ENCODE data around the gene ITGA8. TPM values are rescaled to one million over a fixed set of nuclear protein-coding genes. Genes with fewer than 3 reads are reported as not detected.

Gene ITGA8
- total RNA-seq, 2 experiments from 2014 or later: not detected

DNA sequence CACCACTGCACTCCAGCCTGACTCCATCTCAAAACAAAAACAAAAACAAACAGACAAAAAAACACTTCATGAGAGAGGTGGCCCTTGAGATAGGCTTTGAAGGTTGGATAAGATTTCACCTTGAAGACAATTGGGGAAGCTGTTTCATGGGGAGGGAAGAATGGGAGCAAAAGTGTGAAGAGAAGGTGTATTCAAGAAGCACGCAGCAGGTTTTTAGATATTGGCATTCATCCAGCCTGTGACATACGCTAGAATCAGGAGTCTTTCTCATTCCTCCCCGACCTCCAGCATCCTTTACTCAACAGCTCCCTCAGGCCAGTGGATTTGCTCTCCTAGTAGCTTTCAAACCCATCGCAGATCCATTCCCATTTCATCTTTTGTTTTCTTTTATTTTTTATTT, 232.3 kb downstream of the ITGA8 start:
- Mint-ChIP-seq H3K36me3 (ENCODE audit: low read depth) (no peaks in the 10 kb centered on the region), H3K27me3 (peaks cover 27% of the 10 kb centered on the region), H3K4me1 (ENCODE audit: low read depth) (no peaks in the 10 kb centered on the region), H3K9me3 (no peaks in the 10 kb centered on the region), H3K4me3 (no peak overlapping the region), H3K27ac (no peak overlapping the region)
- ATAC-seq (ENCODE audit: poor library complexity): no peak
- ChIA-PET POLR2A (no interaction called here), CTCF (no interaction called here)
- Histone ChIP-seq H3K27me3 (ENCODE audit: control insufficient read depth in 1 of 2, insufficient read depth in 2 of 2, low read length in 2 of 2) (peaks cover 0 to 4% of the 10 kb centered on the region in 2 experiments), H3K4me3 (ENCODE audit: low read length) (no peak overlapping the region), H3K27ac (ENCODE audit: low read depth in 1 of 2, low read length in 2 of 2) (no peak overlapping the region), H3K36me3 (ENCODE audit: insufficient read depth, low read length) (no peaks in the 10 kb centered on the region), H3K4me1 (ENCODE audit: insufficient read depth, low read length) (no peaks in the 10 kb centered on the region), H3K9me3 (ENCODE audit: control insufficient read depth in 1 of 2, insufficient read depth in 1 of 2, low read length in 2 of 2) (no peaks in the 10 kb centered on the region)
- TF ChIP-seq, protein P1, sequence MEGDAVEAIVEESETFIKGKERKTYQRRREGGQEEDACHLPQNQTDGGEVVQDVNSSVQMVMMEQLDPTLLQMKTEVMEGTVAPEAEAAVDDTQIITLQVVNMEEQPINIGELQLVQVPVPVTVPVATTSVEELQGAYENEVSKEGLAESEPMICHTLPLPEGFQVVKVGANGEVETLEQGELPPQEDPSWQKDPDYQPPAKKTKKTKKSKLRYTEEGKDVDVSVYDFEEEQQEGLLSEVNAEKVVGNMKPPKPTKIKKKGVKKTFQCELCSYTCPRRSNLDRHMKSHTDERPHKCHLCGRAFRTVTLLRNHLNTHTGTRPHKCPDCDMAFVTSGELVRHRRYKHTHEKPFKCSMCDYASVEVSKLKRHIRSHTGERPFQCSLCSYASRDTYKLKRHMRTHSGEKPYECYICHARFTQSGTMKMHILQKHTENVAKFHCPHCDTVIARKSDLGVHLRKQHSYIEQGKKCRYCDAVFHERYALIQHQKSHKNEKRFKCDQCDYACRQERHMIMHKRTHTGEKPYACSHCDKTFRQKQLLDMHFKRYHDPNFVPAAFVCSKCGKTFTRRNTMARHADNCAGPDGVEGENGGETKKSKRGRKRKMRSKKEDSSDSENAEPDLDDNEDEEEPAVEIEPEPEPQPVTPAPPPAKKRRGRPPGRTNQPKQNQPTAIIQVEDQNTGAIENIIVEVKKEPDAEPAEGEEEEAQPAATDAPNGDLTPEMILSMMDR (IDR thresholded peaks at IDR 0.05): no peak
- DNase-seq: no peak
- intact Hi-C loops (cut with DNase I, micrococcal nuclease): no loop called here

DNA sequence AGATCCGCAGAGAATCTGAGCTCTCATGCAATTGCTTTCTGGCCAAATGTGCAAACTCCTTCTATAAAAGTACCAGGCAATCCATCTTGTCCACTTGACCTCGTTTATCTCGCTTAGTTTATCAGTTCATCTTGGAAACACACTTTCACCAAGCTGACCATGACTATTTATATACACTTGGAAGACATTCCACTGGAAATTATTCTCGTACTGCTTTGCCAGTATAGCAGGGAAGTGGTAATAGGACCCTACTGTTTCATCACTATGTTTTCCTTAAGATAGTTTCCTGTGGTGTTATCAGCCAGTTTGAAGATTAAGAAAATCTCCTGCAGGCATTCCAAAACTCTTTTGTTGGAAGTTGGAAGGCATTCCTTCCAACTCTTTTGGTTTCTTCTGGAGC, 233.3 kb downstream of the ITGA8 start:
- CTCF ChIA-PET: no interaction called here
- intact Hi-C loops (cut with DNase I, micrococcal nuclease): no loop called here

DNA sequence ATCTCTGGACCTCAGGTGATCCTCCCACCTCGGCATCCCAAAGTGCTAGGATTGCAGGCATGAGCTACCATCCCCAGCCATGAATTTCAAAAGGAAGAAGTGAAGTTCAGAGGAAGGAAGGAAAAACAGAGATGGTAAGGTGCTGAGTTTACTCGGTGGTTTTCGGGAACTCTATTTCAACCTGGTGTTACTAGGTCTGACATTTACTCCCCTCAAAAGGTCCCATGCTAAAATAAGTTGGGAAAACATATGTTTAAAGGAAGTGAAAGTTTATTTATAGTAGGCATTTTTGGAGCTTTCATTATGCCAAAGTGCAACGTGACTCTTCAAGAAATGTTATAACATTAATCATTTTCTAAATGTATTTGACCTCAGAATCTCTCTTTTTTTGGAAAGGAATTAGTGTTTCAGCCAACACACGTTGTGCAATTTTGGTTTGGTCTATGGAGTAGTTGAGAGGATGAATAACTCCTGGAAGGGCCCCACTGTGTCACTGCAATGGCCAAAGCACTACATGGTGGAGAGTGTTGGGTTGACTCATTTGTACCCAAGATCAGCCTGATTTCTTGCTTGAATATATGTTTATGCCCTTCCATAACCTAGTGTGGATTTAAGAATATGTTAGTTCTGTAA, 233.9 kb downstream of the ITGA8 start:
- peaks cover 0 to 4% of the 10 kb centered on the region in 2 experiments for H3K27me3 ChIP-seq (ENCODE audit: control insufficient read depth in 1 of 2, insufficient read depth in 2 of 2, low read length in 2 of 2)
- peaks cover 20% of the 10 kb centered on the region for H3K27me3 Mint-ChIP-seq

More for the DNA sequence above, 233.3 kb downstream of the ITGA8 start:
- H3K4me3 Mint-ChIP-seq: no peak overlapping the region
- no peaks in the 10 kb centered on the region for H3K4me1 ChIP-seq (ENCODE audit: insufficient read depth, low read length)
- H3K9me3 Mint-ChIP-seq: no peaks in the 10 kb centered on the region
- ATAC-seq (ENCODE audit: poor library complexity) (no peak), DNase-seq (no peak)
- H3K36me3 Mint-ChIP-seq (ENCODE audit: low read depth): no peaks in the 10 kb centered on the region
- no peaks in the 10 kb centered on the region for H3K4me1 Mint-ChIP-seq (ENCODE audit: low read depth)
- no peak overlapping the region for H3K27ac ChIP-seq (ENCODE audit: low read depth in 1 of 2, low read length in 2 of 2)
- peaks cover 0 to 4% of the 10 kb centered on the region in 2 experiments for H3K27me3 ChIP-seq (ENCODE audit: control insufficient read depth in 1 of 2, insufficient read depth in 2 of 2, low read length in 2 of 2)
- H3K4me3 ChIP-seq (ENCODE audit: low read length): no peak overlapping the region
- H3K9me3 ChIP-seq (ENCODE audit: control insufficient read depth in 1 of 2, insufficient read depth in 1 of 2, low read length in 2 of 2): no peaks in the 10 kb centered on the region
- H3K27ac Mint-ChIP-seq: no peak overlapping the region
- no peaks in the 10 kb centered on the region for H3K36me3 ChIP-seq (ENCODE audit: insufficient read depth, low read length)
- POLR2A ChIA-PET: no interaction called here
- TF ChIP-seq, protein P1 (IDR thresholded peaks at IDR 0.05): no peak
- peaks cover 26% of the 10 kb centered on the region for H3K27me3 Mint-ChIP-seq

More for the DNA sequence above, 233.9 kb downstream of the ITGA8 start:
- H3K9me3 Mint-ChIP-seq: no peaks in the 10 kb centered on the region
- H3K27ac Mint-ChIP-seq: no peak overlapping the region
- ATAC-seq (ENCODE audit: poor library complexity) (no peak), DNase-seq (no peak)
- H3K4me1 Mint-ChIP-seq (ENCODE audit: low read depth): no peaks in the 10 kb centered on the region
- Histone ChIP-seq H3K4me3 (ENCODE audit: low read length) (no peak overlapping the region), H3K9me3 (ENCODE audit: control insufficient read depth in 1 of 2, insufficient read depth in 1 of 2, low read length in 2 of 2) (no peaks in the 10 kb centered on the region), H3K4me1 (ENCODE audit: insufficient read depth, low read length) (no peaks in the 10 kb centered on the region), H3K36me3 (ENCODE audit: insufficient read depth, low read length) (no peaks in the 10 kb centered on the region), H3K27ac (ENCODE audit: low read depth in 1 of 2, low read length in 2 of 2) (no peak overlapping the region)
- ChIA-PET CTCF (no interaction called here), POLR2A (no interaction called here)
- TF ChIP-seq, protein P1 (IDR thresholded peaks at IDR 0.05): no peak
- intact Hi-C loops (cut with DNase I, micrococcal nuclease): no loop called here
- H3K36me3 Mint-ChIP-seq (ENCODE audit: low read depth): no peaks in the 10 kb centered on the region
- no peak overlapping the region for H3K4me3 Mint-ChIP-seq
